Measurements from ENCODE around the gene TASOR2.

DNA sequence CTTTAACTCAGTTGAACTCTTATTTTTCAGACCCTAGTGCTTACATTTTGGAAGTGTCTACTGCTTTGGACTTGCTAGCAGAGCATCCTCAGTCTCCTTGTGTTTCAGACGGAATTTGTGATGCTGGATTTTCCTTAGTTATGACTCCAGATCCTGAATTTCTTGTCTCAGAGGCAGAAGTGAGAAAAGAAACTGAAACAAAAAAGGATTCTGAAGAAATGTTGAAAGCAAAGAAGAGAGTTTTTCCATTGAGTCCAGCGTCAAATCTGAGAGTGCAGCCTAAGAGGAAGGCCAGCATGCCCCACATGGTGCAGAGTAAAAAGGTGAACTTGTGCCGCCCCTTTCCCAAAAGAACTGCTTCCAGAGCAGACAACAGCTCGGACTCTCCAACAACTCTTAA lies 46.1 kb downstream of the TASOR2 start:
- TF ChIP-seq POLR2A (IDR thresholded peaks at IDR 0.05; ENCODE audit: low read depth, low read length) (no peak), TAF1 (IDR thresholded peaks at IDR 0.05; ENCODE audit: borderline replicate concordance, low read depth, low read length) (no peak), POLR2AphosphoS5 (IDR thresholded peaks at IDR 0.05; ENCODE audit: low read depth, low read length) (no peak)

Measured in GM12892 (cell line).